ENCODE results near the gene PCDH17. TPM values are rescaled to one million over a fixed set of nuclear protein-coding genes. Genes with fewer than 3 reads are reported as not detected.

PCDH17 gene
- polyA plus RNA-seq, 3 donors = not detected

DNA sequence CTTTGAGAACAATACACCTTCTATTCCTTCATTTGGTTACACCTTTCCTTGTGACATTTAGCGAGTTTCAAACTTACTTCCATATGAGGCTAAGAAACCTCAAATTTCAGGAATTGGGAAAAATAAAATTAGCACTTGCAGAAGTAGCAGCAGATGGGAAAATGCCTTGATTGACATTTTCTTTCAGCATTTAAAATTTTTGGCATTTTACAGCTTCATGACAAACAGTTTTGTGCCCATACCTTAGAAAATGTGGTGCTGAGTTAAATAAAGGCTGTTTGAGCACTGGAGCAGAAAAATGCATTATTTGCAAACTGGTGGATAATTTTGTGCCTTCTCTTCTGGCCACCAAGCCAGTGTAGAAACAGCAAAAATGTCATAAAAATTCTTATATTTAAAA is 95.4 kb downstream of the PCDH17 start:
- Mint-ChIP-seq H3K27ac (no peak overlapping the region), H3K4me1 (no peaks in the 10 kb centered on the region), H3K4me3 (no peak overlapping the region), H3K9me3 (no peaks in the 10 kb centered on the region), H3K27me3 (ENCODE audit: low read depth in 3 of 3) (peaks cover 0 to 3% (median 0%) of the 10 kb centered on the region in 3 donors), H3K36me3 (no peaks in the 10 kb centered on the region)
- no peak for DNase-seq
- H4K20me1 ChIP-seq (ENCODE audit: insufficient read depth, low read length) = no peaks in the 10 kb centered on the region
- H3K4me3 ChIP-seq (replicated peaks in 1 of 3; ENCODE audit: low read depth in 2 of 3, low read length in 3 of 3) = no peak overlapping the region
- no peak overlapping the region for H3K27ac ChIP-seq (ENCODE audit: low read depth in 1 of 2, low read length in 2 of 2)
- no peaks in the 10 kb centered on the region for H3K4me1 ChIP-seq (ENCODE audit: control insufficient read depth in 1 of 2, insufficient read depth in 2 of 2, low read length in 2 of 2)
- H2AFZ ChIP-seq (ENCODE audit: insufficient read depth, low read depth, low read length, poor library complexity, severe bottlenecking) = no peak overlapping the region
- no peaks in the 10 kb centered on the region for H3K9me3 ChIP-seq (replicated peaks in 1 of 2; ENCODE audit: control insufficient read depth in 1 of 2, insufficient read depth in 1 of 2, low read length in 2 of 2)
- intact Hi-C loops (cut with micrococcal nuclease) = no loop called here
- H3K4me2 ChIP-seq (replicated peaks; ENCODE audit: extremely low read depth, low read length, poor library complexity, severe bottlenecking) = no peak overlapping the region
- WGBS (ENCODE audit: insufficient coverage) = no CpG with 5 or more reads among the region's 1 CpG
- no peaks in the 10 kb centered on the region for H3K36me3 ChIP-seq (replicated peaks in 1 of 2; ENCODE audit: control insufficient read depth in 1 of 2, insufficient read depth in 2 of 2, low read length in 2 of 2)
- TF ChIP-seq, protein P1, sequence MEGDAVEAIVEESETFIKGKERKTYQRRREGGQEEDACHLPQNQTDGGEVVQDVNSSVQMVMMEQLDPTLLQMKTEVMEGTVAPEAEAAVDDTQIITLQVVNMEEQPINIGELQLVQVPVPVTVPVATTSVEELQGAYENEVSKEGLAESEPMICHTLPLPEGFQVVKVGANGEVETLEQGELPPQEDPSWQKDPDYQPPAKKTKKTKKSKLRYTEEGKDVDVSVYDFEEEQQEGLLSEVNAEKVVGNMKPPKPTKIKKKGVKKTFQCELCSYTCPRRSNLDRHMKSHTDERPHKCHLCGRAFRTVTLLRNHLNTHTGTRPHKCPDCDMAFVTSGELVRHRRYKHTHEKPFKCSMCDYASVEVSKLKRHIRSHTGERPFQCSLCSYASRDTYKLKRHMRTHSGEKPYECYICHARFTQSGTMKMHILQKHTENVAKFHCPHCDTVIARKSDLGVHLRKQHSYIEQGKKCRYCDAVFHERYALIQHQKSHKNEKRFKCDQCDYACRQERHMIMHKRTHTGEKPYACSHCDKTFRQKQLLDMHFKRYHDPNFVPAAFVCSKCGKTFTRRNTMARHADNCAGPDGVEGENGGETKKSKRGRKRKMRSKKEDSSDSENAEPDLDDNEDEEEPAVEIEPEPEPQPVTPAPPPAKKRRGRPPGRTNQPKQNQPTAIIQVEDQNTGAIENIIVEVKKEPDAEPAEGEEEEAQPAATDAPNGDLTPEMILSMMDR (IDR thresholded peaks at IDR 0.05) = no peak
- no peaks in the 10 kb centered on the region for H3K27me3 ChIP-seq (ENCODE audit: control insufficient read depth in 2 of 2, insufficient read depth in 2 of 2, low read length in 2 of 2)
- no peak overlapping the region for H3K9ac ChIP-seq (ENCODE audit: insufficient read depth, low read length, poor library complexity, severe bottlenecking)
- no peaks in the 10 kb centered on the region for H3K79me2 ChIP-seq (ENCODE audit: insufficient read depth, low read length)

DNA sequence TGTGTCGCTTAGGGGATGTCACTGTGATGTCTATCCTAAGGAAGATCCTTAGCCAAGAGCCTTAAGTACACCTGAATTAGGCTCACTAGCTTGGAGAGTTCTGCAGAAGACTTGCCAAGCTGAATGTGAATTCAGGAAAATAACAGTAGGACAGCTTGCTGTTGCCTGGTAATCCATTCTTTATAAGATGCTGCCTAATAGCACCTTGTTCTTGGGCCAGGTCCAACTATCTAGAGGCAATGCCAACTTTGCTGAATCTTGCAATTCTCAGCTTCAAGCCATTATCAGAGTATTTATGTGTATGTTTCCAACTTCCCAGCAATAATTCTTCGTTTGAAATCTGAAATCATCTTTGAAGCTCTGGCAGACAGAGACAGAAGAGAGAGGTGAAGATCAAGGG is 102.8 kb downstream of the PCDH17 start:
- no peak overlapping the region for H3K27ac ChIP-seq (ENCODE audit: low read depth in 1 of 2, low read length in 2 of 2)
- no peak overlapping the region for H3K4me3 Mint-ChIP-seq
- no peaks in the 10 kb centered on the region for H3K36me3 ChIP-seq (replicated peaks in 1 of 2; ENCODE audit: control insufficient read depth in 1 of 2, insufficient read depth in 2 of 2, low read length in 2 of 2)
- H3K9ac ChIP-seq (ENCODE audit: insufficient read depth, low read length, poor library complexity, severe bottlenecking) = no peak overlapping the region
- H2AFZ ChIP-seq (ENCODE audit: insufficient read depth, low read depth, low read length, poor library complexity, severe bottlenecking) = no peak overlapping the region
- WGBS (ENCODE audit: insufficient coverage) = 100% methylated on average over 1 of the region's 2 CpGs
- H3K36me3 Mint-ChIP-seq = no peaks in the 10 kb centered on the region
- no peaks in the 10 kb centered on the region for H3K9me3 ChIP-seq (replicated peaks in 1 of 2; ENCODE audit: control insufficient read depth in 1 of 2, insufficient read depth in 1 of 2, low read length in 2 of 2)
- DNase-seq = no peak
- H3K27ac Mint-ChIP-seq = no peak overlapping the region
- H3K9me3 Mint-ChIP-seq = peaks cover 0 to 4% (median 0%) of the 10 kb centered on the region in 7 donors
- H3K27me3 Mint-ChIP-seq (ENCODE audit: low read depth in 3 of 3) = no peaks in the 10 kb centered on the region
- H3K79me2 ChIP-seq (ENCODE audit: insufficient read depth, low read length) = no peaks in the 10 kb centered on the region
- H3K4me2 ChIP-seq (replicated peaks; ENCODE audit: extremely low read depth, low read length, poor library complexity, severe bottlenecking) = no peak overlapping the region
- no peaks in the 10 kb centered on the region for H3K4me1 ChIP-seq (ENCODE audit: control insufficient read depth in 1 of 2, insufficient read depth in 2 of 2, low read length in 2 of 2)
- H3K4me3 ChIP-seq (replicated peaks in 1 of 3; ENCODE audit: low read depth in 2 of 3, low read length in 3 of 3) = no peak overlapping the region
- intact Hi-C loops (cut with micrococcal nuclease) = no loop called here
- no peaks in the 10 kb centered on the region for H3K4me1 Mint-ChIP-seq
- no peaks in the 10 kb centered on the region for H3K27me3 ChIP-seq (ENCODE audit: control insufficient read depth in 2 of 2, insufficient read depth in 2 of 2, low read length in 2 of 2)
- no peaks in the 10 kb centered on the region for H4K20me1 ChIP-seq (ENCODE audit: insufficient read depth, low read length)
- TF ChIP-seq, protein P1 (IDR thresholded peaks at IDR 0.05) = no peak
